DOHH2 (cell line): ENCODE results near the gene SLC6A11.

ENCODE experiments used
- CTCF ChIP-seq: fragments of 200-600 bp; sonication (generic); IDR thresholded peaks from one replicate; pipeline ENCODE4 v1.5.1; 2014; ENCODE audit warnings: antibody characterized with exemption, mild to moderate bottlenecking, low read depth, low read length; ENCODE audit not compliant: poor library complexity, severe bottlenecking
- EZH2phosphoT487 ChIP-seq: fragments of 200-600 bp; sonication (generic); IDR thresholded peaks from 2 replicates; pipeline ENCODE4 v1.6.1; 2017; ENCODE audit warnings: borderline replicate concordance, mild to moderate bottlenecking, antibody characterized with exemption, low read length, moderate library complexity, mixed read lengths

DNA sequence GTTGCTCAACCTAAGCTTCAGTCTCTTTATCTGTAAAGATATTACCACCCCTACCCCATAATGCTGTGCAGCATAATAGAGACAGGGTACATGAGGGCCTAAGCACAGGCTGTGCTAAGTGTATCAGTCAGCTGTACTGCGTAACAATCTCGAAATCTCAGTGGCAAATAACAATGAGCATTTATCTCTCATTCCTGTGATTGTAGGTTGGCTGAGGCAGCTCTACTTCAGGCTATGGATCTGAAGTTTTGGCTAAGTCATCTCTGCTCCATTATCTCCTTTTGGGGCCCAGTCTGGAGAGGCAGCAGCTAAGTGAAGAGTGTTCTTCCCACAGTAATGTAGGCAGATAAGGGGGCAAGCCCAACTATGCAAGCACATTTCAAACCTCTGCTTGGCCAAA, 7.1 kb upstream of the SLC6A11 start:
- no peak for TF ChIP-seq CTCF
- TF ChIP-seq EZH2phosphoT487: no peak
